IMR-90 (cell line): ENCODE measurements around the gene LDB2.

Experiments
- CEBPB ChIP-seq: IDR thresholded peaks from 2 replicates; pipeline ENCODE4 v1.6.1; 2012; ENCODE audit warnings: low read depth, low read length, improper control_type of control experiment
- CTCF ChIP-seq: conservative IDR thresholded peaks from 2 replicates; pipeline ENCODE4 v1.5.1; 2012; ENCODE audit warnings: mild to moderate bottlenecking, low read depth, low read length, improper control_type of control experiment
- ELK1 ChIP-seq: fragments of 150-350 bp; IDR thresholded peaks from 2 replicates; pipeline ENCODE4 v1.6.1; 2016; ENCODE audit warnings: low read depth, mild to moderate bottlenecking, low read length, moderate library complexity, borderline replicate concordance
- FOS ChIP-seq: fragments of 150-350 bp; IDR thresholded peaks from 2 replicates; pipeline ENCODE4 v1.6.1; 2016; ENCODE audit warnings: low read depth, low read length
- POLR2A ChIP-seq: IDR thresholded peaks from 2 replicates; pipeline ENCODE4 v1.6.1; 2012; ENCODE audit warnings: mild to moderate bottlenecking, low read depth, low read length
- RAD21 ChIP-seq: IDR thresholded peaks from 2 replicates; pipeline ENCODE4 v1.6.1; 2012; ENCODE audit warnings: low read length, improper control_type of control experiment
- RCOR1 ChIP-seq: IDR thresholded peaks from 2 replicates; pipeline ENCODE4 v1.6.1; 2012; ENCODE audit warnings: mild to moderate bottlenecking, low read length, improper control_type of control experiment; ENCODE audit not compliant: insufficient replicate concordance
- RFX5 ChIP-seq: IDR thresholded peaks from 2 replicates; pipeline ENCODE4 v1.8.0; 2012; ENCODE audit warnings: low read depth, mild to moderate bottlenecking, low read length, moderate library complexity
- USF2 ChIP-seq: fragments of 150-350 bp; IDR thresholded peaks from 2 replicates; pipeline ENCODE4 v1.6.1; 2017; ENCODE audit warnings: mild to moderate bottlenecking, antibody characterized with exemption, low read length, low read depth

GRCh38 chr4:16819652-16820051 is 78.8 kb downstream of the LDB2 start:
- TF ChIP-seq POLR2A, result no peak
- TF ChIP-seq CTCF, result no peak
- TF ChIP-seq USF2, result no peak
- no peak for TF ChIP-seq RCOR1
- TF ChIP-seq RAD21, result no peak
- no peak for TF ChIP-seq ELK1
- no peak for TF ChIP-seq CEBPB
- TF ChIP-seq FOS, result no peak
- TF ChIP-seq RFX5, result no peak
